SK-N-SH (cell line): Measurements from ENCODE around the gene EOGT. TPM values are rescaled to one million over a fixed set of nuclear protein-coding genes. Genes with fewer than 3 reads are reported as not detected.

Source experiments
- CTCF ChIA-PET: fragments of 300-600, 350-600 bp; formaldehyde crosslinking; extraction: SDS; loops from one replicate; lab custom pipeline; 2021; lab: Yijun Ruan, JAX
- POLR2A ChIA-PET: fragments of 350-600 bp; sonication (Branson Sonifier 250); formaldehyde crosslinking; extraction: SDS; loops from one replicate; lab custom pipeline; 2020; ENCODE audit warnings: antibody characterized with exemption, inconsistent platforms; lab: Yijun Ruan, JAX
- DNase-seq: peaks from one replicate; pipeline ENCODE4 v3.0.0; 2012
- H2AFZ ChIP-seq: fragments of 200-600 bp; sonication (generic); 2 replicates; pipeline ENCODE4 v1.8.1; 2016; ENCODE audit warnings: antibody characterized with exemption, mild to moderate bottlenecking, low read depth
- H3F3A ChIP-seq: fragments of 200-600 bp; sonication (generic); replicated peaks from 2 replicates; pipeline ENCODE3; 2016; ENCODE audit warnings: antibody characterized with exemption, mild to moderate bottlenecking; ENCODE audit not compliant: insufficient read depth
- H3K27ac ChIP-seq, 2 experiments: fragments of 200-500 bp in 1 of 2; fragments of 200-600 bp in 1 of 2; sonication (Bioruptor generic) in 1 of 2; sonication (generic), shearing (Covaris generic) in 1 of 2; 2 replicates each; pipeline versions ENCODE4 v1.5.1 to v1.6.1; 2014 to 2016; ENCODE audit warnings: low read depth in 2 of 2, inconsistent platforms in 1 of 2, low read length in 1 of 2, mild to moderate bottlenecking in 1 of 2, mixed read lengths in 1 of 2
- H3K27me3 ChIP-seq: fragments of 200-600 bp; sonication (generic), shearing (Covaris generic); 2 replicates; pipeline ENCODE4 v1.6.1; 2016; ENCODE audit warnings: mixed run types; ENCODE audit not compliant: insufficient read depth
- H3K36me3 ChIP-seq, 2 experiments: fragments of 200-500 bp in 1 of 2; fragments of 200-600 bp in 1 of 2; sonication (Bioruptor generic) in 1 of 2; sonication (generic) in 1 of 2; replicated peaks in 1 of 2; 2 replicates each; pipeline versions ENCODE3 to v1.5.1; 2014 to 2016; ENCODE audit warnings: low read length in 1 of 2, mild to moderate bottlenecking in 1 of 2; ENCODE audit not compliant: insufficient read depth in 2 of 2, control insufficient read depth in 1 of 2
- H3K4me1 ChIP-seq, 2 experiments: fragments of 200-500 bp in 1 of 2; fragments of 200-600 bp in 1 of 2; sonication (Bioruptor generic) in 1 of 2; sonication (generic), shearing (Covaris generic) in 1 of 2; 2 replicates each; pipeline versions ENCODE4 v1.5.1 to v1.6.1; 2014 to 2016; ENCODE audit warnings: low read depth in 1 of 2, low read length in 1 of 2, mixed run types in 1 of 2; ENCODE audit not compliant: insufficient read depth in 2 of 2, control insufficient read depth in 1 of 2
- H3K4me2 ChIP-seq: fragments of 200-600 bp; sonication (generic), shearing (Covaris generic); 2 replicates; pipeline ENCODE4 v1.6.1; 2017; ENCODE audit warnings: mixed run types
- H3K4me3 ChIP-seq, 2 experiments: fragments of 200-500 bp in 1 of 2; fragments of 200-600 bp in 1 of 2; sonication (Bioruptor generic) in 1 of 2; sonication (generic), shearing (Covaris generic) in 1 of 2; 2 replicates each; pipeline versions ENCODE4 v1.5.1 to v1.8.1; 2014 to 2016; ENCODE audit warnings: low read depth in 2 of 2, inconsistent platforms in 1 of 2, low read length in 1 of 2, mild to moderate bottlenecking in 1 of 2, mixed read lengths in 1 of 2, moderate library complexity in 1 of 2
- H3K79me2 ChIP-seq: fragments of 200-600 bp; sonication (generic); 2 replicates; pipeline ENCODE4 v1.8.1; 2017; ENCODE audit warnings: mild to moderate bottlenecking; ENCODE audit not compliant: insufficient read depth
- H3K9ac ChIP-seq: fragments of 200-600 bp; sonication (generic); 2 replicates; pipeline ENCODE4 v1.6.1; 2017; ENCODE audit warnings: mixed run types
- H3K9me2 ChIP-seq: fragments of 200-600 bp; sonication (generic); 2 replicates; pipeline ENCODE4 v1.6.1; 2017; ENCODE audit warnings: mixed run types
- H3K9me3 ChIP-seq: fragments of 200-600 bp; sonication (generic); 2 replicates; pipeline ENCODE4 v1.6.1; 2017; ENCODE audit warnings: mixed run types, mild to moderate bottlenecking, moderate library complexity
- H4K20me1 ChIP-seq: fragments of 200-600 bp; sonication (generic); 2 replicates; pipeline ENCODE4 v1.6.1; 2017; ENCODE audit warnings: mild to moderate bottlenecking, mixed run types; ENCODE audit not compliant: insufficient read depth
- FOXJ3 ChIP-seq: sonication (generic); formaldehyde crosslinking; IDR thresholded peaks from 2 replicates; pipeline ENCODE4 v1.5.1; 2020; ENCODE audit warnings: mild to moderate bottlenecking, missing genetic modification reagents
- FOXM1 ChIP-seq: IDR thresholded peaks from 2 replicates; pipeline ENCODE4 v1.4.0; 2012; ENCODE audit warnings: low read depth, mild to moderate bottlenecking
- NFIC ChIP-seq: IDR thresholded peaks from 2 replicates; pipeline ENCODE4 v1.4.0; 2012; ENCODE audit warnings: borderline replicate concordance
- POLR2AphosphoS5 ChIP-seq: IDR thresholded peaks from 2 replicates; pipeline ENCODE4 v1.6.1; 2012; ENCODE audit warnings: low read depth, low read length
- REST ChIP-seq: IDR thresholded peaks from 2 replicates; pipeline ENCODE4 v1.6.1; 2012; ENCODE audit warnings: mild to moderate bottlenecking, low read depth, low read length, moderate library complexity
- RXRA ChIP-seq: IDR thresholded peaks from 2 replicates; pipeline ENCODE4 v1.4.0; 2012; ENCODE audit warnings: low read depth, mild to moderate bottlenecking, borderline replicate concordance
- TAF1 ChIP-seq: IDR thresholded peaks from 2 replicates; pipeline ENCODE4 v1.6.1; 2012; ENCODE audit warnings: low read depth, mild to moderate bottlenecking, low read length, moderate library complexity, borderline replicate concordance
- TCF12 ChIP-seq: IDR thresholded peaks from 2 replicates; pipeline ENCODE4 v1.4.0; 2012
- USF1 ChIP-seq: IDR thresholded peaks from 2 replicates; pipeline ENCODE4 v1.4.0; 2012; ENCODE audit warnings: low read depth, borderline replicate concordance
- WGBS: methylation state at CpG from one replicate; pipeline ENCODE4 v1.1.6; 2017; ENCODE audit warnings: low lambda C conversion rate; 5-methylcytosine and 5-hydroxymethylcytosine counted together
- polyA plus RNA-seq, 3 experiments: library from polyadenylated mRNA; depleted of rRNA; stranded (reverse); fragments of >200 nt; gene quantifications; 2 replicates each; pipeline ENCODE4 v1.2.3, GENCODE V29; 2012
- small RNA-seq, 7 experiments: library from RNA; depleted of rRNA; stranded (forward); fragments of <200 nt; gene quantifications; one replicate each; pipeline ENCODE3, GENCODE V24; 2012

The EOGT gene
- polyA plus RNA-seq, 1 of the 3 experiments (the other 2 are of a cell fraction) = 6.0 TPM

DNA sequence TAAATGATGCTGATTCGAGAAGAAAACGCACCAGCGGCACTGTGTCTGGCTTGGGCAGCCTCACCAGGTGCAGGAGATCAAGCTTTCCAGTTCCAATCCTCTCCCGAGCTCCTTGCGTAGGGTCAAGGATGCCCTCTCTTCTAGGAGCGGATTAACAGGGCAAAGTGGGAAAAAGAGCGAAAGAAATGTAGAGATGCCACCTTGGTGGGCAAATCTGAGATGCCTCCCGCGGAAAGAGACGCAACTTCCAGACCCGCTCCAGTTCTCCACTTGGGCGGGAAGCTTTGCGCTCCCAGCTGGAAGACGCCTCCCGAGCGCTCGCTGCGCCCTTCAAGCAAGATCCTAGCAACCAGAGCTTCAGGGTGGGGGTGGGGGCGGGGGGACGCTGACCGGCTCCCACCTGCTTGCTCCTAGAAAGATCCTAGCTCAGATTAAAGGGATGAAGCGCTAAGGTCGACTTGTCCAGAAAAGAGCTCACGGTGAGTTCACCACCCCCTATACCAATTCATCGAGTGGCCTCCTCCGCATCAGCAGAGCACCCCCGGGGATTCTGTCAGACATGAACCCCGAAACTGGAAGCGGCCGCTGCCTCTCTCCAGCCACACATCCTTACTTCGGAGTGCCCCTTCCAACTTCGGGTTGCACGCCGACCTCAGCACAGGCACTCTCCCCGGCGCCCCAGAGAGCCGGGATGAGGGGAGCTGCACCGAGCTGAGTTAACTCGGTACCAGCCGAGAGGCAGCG lies 81.9 kb downstream of the EOGT start:
- H2AFZ ChIP-seq = no peak overlapping the region
- H3F3A ChIP-seq = no peaks in the 10 kb centered on the region
- no peak for DNase-seq
- H3K9ac ChIP-seq = no peak overlapping the region
- H3K4me3 ChIP-seq = no peak overlapping the region
- no peaks in the 10 kb centered on the region for H3K36me3 ChIP-seq
- WGBS = 76% methylated on average over 29 of the region's 41 CpGs
- no peaks in the 10 kb centered on the region for H3K9me3 ChIP-seq
- peaks cover 0 to 2% of the 10 kb centered on the region in 2 experiments; a peak in 1 of 4 replicates for H3K4me1 ChIP-seq
- H4K20me1 ChIP-seq = no peaks in the 10 kb centered on the region
- ChIA-PET CTCF (interaction anchor here (0.7 to 2.8 kb wide), 12 partner anchors 9 to 44 kb away, joined by 3 to 21 read pairs (median 4); no protein-coding TSS in a partner anchor), POLR2A (no interaction called here)
- H3K9me2 ChIP-seq = no peaks in the 10 kb centered on the region
- no peaks in the 10 kb centered on the region for H3K79me2 ChIP-seq
- H3K27me3 ChIP-seq = peaks cover 13% of the 10 kb centered on the region
- no peak for TF ChIP-seq RXRA
- TF ChIP-seq NFIC = no peak
- TF ChIP-seq FOXJ3 = no peak
- TF ChIP-seq TAF1 = no peak
- no peak for TF ChIP-seq FOXM1
- no peak for TF ChIP-seq TCF12
- no peak for TF ChIP-seq POLR2AphosphoS5
- no peak for TF ChIP-seq REST
- TF ChIP-seq USF1 = no peak
- H3K4me2 ChIP-seq = no peak overlapping the region
- no peak overlapping the region for H3K27ac ChIP-seq

Small RNA genes within 50 kb of the gene (small RNA-seq; reads per million reads assigned to genes)
- gene MIR3136 = 0 to 11.9 (median 4.9) reads per million in 7 experiments

Other genes starting within 250 kb of the EOGT start
- gene TAFA4, start 81.1 kb downstream of the EOGT start, polyA plus RNA-seq (2012; rRNA removed) = not detected in 2 replicates
- 3.2 and 4.3 TPM in 2 replicates for gene TMF1, start 38.6 kb upstream of the EOGT start, polyA plus RNA-seq (2012; rRNA removed)
- gene UBA3, start 66.7 kb upstream of the EOGT start, polyA plus RNA-seq (2012; rRNA removed) = 43.0 and 62.0 TPM in 2 replicates
- 64.6 and 90.7 TPM in 2 replicates for gene ARL6IP5, start 71.3 kb upstream of the EOGT start, polyA plus RNA-seq (2012; rRNA removed)
- gene LMOD3, start 108.9 kb upstream of the EOGT start, polyA plus RNA-seq (2012; rRNA removed) = not detected in 2 replicates